ENCODE data around the gene TFDP1.
"Not testable (repeated sequence)": the region's sequence is repeated elsewhere in the genome, so short reads cannot be mapped to it uniquely, and the experiment has no call there.

TFDP1 gene

DNA sequence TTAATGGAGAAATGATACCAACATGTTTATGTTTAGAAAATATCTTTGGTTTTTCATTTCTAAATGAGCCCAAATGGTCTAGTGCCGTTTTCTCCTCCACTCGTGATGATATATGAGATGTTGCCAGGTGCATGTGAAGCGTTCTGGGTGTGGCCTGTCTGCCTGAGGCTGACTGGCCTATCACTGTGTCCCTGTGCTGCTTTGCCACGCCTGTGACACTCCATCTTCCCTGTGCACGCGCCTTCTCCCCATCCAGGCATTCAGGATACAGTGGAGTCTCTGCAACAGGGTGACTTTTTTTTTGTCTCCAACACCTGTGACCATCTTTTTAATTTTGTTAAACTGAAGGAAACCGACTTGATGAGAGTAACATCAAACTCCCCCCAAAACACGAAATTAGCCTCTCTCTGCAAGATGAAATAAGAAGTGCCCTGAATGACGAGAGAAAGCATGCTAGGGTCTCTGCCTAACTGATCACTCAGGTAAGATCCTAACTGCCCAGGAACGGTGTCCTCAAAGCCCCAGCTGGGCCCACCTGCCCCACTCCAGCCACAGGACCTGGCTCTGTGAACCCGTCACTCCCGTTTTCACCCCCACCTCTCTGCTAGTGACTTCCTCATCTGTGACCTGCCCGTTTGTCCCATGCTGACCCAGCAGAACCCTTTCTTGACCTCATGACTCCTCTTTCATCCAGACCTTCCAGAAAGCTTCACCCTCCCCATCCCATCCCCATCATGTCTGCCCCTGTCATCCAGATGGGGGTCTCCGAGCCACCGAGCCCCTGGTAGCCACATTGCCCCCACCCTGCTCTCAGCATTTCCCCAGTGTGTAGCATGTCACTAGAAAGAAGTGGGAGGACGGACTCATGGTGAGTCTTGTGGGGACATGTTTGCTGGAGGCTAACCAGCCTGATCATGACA is 33.2 kb upstream of the TFDP1 start:
- no peak for DNase-seq

DNA sequence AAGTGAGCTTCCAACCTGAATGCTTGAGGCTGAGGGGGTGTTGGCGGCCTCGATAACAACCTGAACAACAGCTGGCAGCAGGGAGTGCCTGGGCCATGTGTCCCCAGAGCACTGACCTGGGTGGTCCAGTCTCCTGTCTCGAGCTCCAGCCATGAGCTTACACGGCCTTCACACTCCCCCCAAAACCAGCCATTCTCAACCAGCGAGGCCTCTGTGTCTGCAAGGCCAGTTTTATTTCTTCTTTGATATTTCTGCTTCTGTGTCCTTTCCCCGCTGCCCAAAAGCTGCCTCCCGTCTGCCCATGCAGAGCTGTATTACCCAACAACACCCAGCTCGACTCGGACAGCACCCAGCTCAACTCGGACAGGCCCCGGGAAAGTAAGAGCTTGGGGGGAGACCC is 32.5 kb upstream of the TFDP1 start:
- no peak for DNase-seq

GRCh38 chr13:113552786-113553434 is 31.6 kb upstream of the TFDP1 start:
- no peak for DNase-seq

GRCh38 chr13:113553511-113554332 is 30.8 kb upstream of the TFDP1 start:
- no peak for DNase-seq

GRCh38 chr13:113554333-113554700 is 30.2 kb upstream of the TFDP1 start:
- DNase-seq = no peak

DNA sequence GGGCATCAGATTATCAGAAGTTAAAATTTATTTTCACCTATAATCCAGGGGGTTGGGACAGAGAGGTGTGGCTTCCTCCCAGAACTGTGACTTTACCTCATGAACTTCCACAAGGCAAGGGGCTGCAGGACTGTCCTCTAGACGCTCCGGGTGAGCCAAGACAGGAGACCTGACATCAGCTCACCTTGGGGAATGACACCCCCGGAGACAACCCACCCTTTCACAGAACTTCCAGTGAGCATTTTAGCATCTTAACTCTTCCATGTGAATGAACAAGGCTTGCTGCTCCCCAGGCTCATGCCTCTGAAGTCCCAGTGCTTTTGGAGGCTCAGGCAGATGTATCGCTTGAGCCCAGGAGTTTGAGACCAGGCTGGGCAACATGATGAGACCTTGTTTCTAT is 29.4 kb upstream of the TFDP1 start:
- no peak for DNase-seq

DNA sequence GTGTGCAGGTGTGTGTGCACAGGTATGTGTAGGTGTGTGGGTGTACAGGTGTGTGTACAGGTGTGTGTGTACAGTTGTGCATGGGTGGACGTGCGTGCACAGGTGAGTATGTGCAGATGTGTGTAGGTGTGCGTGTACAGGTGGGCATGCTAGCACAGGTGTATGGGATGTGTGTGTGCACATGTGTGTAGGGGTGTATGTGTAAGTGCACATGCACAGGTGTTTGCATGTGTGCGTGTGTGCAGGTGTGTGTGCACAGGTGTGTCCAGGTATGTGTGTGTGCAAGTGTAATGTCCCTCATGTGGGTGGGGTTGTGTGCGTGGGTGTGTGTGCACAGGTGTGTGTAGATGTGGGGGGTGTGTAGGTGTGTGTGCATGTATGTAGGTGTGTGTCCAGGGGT is 27.5 kb upstream of the TFDP1 start:
- DNase-seq = no peak

DNA sequence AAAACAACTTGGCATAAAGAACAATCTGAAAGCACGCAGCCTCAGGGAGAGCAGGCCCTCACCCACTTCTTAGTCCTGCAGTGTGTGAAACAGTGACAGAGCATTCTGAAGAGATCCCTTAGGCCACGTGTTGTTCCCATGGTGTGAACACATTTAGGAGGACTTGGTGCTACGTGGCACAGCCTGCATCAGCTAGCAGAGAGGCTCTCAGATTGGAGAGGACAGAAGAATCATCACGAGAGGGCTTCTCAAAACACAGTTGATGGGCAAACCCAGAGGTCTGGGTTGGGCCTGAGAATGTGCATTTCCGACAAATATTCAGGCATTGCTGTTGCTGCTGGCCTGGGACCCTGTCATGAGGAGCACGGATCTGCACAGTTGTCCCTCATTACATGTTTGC is 26.1 kb upstream of the TFDP1 start:
- DNase-seq = no peak

DNA sequence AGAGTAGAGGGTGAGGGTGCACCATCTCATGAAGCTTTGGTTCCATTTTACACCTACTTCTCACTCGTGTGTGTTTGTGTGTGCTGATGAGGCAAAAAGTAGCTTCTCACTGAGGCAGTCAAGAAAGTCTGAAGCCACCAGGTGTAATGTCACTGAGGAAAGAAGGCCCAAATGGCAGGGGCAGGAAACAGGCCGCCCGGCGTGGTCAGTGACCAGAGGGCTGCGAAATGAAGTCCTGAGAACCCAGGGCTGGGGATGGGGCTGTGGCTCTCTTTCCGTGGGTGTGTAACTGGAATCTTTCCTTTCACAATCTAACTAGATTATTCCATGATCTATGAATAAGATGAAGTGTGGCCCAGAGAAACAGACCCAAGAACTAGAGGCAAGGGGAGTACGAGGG is 25.5 kb upstream of the TFDP1 start:
- no peak for DNase-seq

DNA sequence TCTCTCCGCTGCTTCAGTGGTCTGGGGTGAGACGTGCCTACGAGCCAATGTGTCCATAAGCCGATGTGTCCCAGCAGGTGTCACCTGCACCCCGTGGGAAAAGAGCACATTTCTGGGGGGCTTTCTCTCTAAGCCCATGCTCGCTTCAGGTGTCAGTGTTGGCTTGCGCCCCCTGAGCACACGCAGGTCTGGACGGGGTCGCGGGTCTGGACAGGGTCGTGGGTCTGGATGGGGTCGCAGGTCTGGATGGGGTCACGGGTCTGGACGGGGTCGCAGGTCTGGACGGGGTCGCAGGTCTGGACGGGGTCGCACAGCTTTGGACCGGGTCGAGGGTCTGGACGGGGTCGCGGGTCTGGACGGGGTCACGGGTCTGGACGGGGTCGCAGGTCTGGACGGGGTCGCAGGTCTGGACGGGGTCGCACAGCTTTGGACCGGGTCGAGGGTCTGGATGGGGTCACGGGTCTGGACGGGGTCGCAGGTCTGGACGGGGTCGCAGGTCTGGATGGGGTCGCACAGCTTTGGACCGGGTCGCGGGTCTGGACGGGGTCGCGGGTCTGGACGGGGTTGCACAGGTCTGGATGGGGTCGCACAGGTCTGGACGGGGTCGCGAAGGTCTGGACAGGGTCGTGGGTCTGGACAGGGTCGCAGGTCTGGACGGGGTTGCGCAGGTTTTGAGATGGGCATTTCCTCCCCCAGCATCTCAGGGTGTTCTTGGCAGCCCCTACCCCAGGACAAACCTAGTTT is 24.5 kb upstream of the TFDP1 start:
- DNase-seq = no peak

DNA sequence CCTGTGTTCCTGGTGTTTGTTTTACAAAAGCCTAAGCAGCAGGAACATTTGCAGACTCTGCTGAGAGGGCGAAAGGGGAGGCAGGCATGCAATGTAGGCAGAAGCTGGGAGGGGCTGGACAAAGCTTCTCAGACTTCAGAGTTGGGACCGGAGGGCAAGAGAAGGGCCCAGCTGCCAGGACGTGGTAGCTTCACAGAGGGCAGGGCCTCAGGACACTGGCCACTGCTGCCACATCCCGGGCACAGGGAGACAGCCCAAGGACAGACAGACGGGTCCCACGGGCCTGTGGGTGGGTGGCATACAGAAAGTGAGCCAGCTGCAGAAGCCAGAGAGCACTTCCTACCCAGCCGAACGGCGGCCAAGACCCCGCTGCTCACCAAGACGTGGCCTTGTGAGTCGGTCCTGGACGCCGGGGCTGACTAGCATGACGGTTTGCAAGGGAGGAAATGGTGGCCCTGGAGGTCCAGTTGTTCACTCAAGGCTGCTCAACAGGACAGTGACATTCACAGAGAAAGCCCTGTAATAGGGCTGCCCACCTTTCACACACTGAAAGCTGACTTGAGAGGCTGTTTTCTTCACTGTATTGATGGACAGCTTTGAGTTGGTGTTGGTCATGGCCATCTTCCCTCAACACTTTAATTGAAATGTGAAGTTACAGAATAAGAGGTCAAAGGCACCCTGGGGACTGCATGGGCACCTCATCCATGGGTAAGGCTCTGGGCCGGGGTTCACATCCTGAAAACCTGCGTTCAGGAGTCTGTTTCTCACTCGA is 23.7 kb upstream of the TFDP1 start:
- no peak for DNase-seq

GRCh38 chr13:113561417-113562084 is 23.0 kb upstream of the TFDP1 start:
- DNase-seq = no peak

DNA sequence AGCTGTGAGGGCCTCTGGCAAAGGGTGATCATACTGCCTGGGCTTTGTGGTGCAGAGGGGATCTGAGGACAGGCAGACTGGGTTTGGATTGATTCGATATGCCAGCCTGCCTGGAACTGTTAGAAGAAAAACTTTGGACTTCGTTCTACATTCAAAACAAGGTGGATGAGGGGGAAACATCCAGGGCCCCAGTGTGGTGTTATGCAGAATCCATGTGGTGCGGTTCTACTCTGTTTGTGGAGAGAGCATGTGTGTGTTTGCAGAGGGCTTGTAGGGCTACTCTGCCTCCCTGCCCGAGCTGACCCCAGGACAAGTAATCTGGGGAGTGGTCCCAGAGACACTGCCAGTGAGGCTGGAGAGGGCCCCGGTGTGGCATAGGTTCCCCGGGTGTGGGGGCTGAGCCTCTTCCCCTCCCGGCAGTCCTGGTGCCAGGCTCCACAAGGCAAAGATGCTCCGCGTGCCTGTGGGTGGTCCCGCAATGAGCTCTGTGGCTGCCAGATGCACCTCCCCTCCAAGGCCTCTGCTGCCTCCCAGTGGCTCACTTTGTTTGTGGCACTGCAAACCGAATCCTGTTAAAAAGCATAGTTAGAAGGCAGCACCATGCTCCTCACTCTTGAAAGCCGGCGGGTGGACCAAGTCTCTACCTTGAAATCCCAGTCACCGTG is 22.3 kb upstream of the TFDP1 start:
- DNase-seq = peak; percentile 14 to 37

DNA sequence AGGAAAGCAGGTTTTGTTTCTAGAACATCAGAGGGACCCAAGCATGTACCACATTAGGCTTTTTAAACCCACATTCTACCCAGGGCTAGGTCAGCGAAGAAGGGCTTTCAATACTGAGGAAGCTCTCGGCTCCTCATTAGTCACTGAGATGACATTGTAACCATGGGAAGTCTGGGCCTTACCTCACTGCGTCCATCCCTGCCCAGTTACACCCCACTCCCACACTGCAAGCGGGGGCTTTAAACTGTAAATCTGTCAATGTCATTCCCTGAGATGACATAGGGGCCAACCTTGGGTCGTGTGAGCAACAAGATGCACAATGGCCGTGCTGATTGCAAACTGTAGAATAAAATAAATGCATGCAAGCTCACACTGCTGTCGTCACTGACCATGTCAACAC is 21.7 kb upstream of the TFDP1 start:
- no peak for DNase-seq

DNA sequence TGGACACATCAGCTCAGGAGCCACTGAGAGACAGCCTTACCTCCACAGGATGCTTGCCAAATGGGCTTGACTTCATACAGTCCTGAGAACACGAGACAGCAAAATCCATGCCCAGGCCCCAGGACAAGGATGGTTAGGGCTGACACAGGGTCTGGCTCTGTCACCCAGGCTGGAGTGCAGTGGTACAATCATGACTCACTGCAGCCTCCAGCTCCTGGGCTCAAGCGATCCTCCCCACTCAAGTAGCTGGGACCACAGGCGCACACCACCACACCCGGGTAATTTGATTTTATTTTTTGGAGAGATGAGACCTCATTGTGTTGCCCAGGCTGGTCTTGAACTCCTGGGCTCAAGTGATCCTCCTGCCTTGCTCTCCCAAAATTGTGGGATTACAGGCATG is 21.0 kb upstream of the TFDP1 start:
- DNase-seq = not testable (repeated sequence)

GRCh38 chr13:113564331-113565023 is 20.1 kb upstream of the TFDP1 start:
- DNase-seq = no peak

DNA sequence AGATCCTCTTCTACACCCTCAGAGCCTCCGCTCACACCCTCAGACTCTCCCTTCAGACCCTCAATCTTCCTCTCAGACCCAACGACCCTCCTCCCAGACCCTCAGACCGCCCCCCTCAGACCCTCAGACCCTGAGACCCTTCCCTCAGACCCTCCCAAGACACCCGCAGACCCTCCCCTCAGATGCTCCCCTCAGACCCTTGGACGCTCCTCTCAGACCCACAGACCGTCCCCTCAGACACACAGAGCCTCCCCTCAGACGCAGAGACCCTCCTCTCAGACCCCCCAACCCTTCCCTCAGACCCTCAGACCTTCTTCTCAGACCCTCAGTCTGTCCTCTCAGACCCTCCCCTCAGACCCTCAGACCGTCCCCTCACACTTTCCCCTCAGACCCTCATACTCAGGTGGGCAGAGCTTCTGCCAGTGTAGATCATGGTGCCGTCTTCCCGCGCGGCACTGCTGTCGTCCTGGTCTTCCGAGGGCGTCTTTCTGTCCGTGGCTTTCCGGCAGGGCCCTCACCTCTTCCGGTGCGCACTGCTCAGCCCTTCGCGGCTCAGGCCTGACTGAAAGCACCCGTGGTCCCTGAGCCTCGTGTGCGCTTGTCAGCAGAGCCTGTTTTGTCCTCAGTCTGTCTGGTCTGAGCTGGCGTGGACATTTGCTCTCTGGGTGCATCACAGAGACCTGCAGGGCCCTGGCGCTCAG is 18.9 kb upstream of the TFDP1 start:
- DNase-seq = no peak

GRCh38 chr13:113566227-113566561 is 18.4 kb upstream of the TFDP1 start:
- DNase-seq = no peak

GRCh38 chr13:113567681-113568080 is 16.9 kb upstream of the TFDP1 start:
- DNase-seq = no peak

GRCh38 chr13:113573065-113573464 is 11.5 kb upstream of the TFDP1 start:
- no peak for DNase-seq

Data from activated CD4-positive, alpha-beta T cell treated with anti-CD3 and anti-CD28 coated beads for 4 hours (primary cell).